ENCODE measurements around the gene DHRSX. TPM values are rescaled to one million over a fixed set of nuclear protein-coding genes. Genes with fewer than 3 reads are reported as not detected.

DHRSX gene
- total and polyA plus RNA-seq, 2 of the 8 experiments (the other 6 are each of a cell fraction or from before 2014, with no cell fraction given) = 35.1 to 43.4 TPM

DNA sequence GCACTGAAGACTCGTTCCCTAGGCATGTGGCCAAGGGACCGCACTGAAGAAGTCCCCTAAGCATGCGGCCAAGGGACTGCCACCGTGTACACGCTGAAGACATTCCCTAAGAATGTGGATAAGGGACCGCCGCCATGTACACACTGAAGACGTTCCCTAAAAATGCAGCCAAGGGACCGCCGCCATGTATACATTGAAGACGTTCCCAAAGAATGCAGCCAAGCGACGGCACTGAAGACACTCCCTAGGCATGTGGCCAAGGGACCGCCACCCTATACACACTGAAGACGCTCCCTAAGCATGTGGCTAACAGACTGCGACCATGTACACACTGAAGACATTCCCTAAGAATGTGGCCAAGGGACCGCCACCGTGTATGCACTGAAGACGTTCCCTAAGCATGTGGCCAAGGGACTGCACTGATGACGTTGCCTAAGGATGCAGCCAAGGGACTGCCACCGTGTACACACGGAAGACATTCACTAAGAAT lies 31.5 kb downstream of the DHRSX start (continued):
- TF ChIP-seq, protein P1, sequence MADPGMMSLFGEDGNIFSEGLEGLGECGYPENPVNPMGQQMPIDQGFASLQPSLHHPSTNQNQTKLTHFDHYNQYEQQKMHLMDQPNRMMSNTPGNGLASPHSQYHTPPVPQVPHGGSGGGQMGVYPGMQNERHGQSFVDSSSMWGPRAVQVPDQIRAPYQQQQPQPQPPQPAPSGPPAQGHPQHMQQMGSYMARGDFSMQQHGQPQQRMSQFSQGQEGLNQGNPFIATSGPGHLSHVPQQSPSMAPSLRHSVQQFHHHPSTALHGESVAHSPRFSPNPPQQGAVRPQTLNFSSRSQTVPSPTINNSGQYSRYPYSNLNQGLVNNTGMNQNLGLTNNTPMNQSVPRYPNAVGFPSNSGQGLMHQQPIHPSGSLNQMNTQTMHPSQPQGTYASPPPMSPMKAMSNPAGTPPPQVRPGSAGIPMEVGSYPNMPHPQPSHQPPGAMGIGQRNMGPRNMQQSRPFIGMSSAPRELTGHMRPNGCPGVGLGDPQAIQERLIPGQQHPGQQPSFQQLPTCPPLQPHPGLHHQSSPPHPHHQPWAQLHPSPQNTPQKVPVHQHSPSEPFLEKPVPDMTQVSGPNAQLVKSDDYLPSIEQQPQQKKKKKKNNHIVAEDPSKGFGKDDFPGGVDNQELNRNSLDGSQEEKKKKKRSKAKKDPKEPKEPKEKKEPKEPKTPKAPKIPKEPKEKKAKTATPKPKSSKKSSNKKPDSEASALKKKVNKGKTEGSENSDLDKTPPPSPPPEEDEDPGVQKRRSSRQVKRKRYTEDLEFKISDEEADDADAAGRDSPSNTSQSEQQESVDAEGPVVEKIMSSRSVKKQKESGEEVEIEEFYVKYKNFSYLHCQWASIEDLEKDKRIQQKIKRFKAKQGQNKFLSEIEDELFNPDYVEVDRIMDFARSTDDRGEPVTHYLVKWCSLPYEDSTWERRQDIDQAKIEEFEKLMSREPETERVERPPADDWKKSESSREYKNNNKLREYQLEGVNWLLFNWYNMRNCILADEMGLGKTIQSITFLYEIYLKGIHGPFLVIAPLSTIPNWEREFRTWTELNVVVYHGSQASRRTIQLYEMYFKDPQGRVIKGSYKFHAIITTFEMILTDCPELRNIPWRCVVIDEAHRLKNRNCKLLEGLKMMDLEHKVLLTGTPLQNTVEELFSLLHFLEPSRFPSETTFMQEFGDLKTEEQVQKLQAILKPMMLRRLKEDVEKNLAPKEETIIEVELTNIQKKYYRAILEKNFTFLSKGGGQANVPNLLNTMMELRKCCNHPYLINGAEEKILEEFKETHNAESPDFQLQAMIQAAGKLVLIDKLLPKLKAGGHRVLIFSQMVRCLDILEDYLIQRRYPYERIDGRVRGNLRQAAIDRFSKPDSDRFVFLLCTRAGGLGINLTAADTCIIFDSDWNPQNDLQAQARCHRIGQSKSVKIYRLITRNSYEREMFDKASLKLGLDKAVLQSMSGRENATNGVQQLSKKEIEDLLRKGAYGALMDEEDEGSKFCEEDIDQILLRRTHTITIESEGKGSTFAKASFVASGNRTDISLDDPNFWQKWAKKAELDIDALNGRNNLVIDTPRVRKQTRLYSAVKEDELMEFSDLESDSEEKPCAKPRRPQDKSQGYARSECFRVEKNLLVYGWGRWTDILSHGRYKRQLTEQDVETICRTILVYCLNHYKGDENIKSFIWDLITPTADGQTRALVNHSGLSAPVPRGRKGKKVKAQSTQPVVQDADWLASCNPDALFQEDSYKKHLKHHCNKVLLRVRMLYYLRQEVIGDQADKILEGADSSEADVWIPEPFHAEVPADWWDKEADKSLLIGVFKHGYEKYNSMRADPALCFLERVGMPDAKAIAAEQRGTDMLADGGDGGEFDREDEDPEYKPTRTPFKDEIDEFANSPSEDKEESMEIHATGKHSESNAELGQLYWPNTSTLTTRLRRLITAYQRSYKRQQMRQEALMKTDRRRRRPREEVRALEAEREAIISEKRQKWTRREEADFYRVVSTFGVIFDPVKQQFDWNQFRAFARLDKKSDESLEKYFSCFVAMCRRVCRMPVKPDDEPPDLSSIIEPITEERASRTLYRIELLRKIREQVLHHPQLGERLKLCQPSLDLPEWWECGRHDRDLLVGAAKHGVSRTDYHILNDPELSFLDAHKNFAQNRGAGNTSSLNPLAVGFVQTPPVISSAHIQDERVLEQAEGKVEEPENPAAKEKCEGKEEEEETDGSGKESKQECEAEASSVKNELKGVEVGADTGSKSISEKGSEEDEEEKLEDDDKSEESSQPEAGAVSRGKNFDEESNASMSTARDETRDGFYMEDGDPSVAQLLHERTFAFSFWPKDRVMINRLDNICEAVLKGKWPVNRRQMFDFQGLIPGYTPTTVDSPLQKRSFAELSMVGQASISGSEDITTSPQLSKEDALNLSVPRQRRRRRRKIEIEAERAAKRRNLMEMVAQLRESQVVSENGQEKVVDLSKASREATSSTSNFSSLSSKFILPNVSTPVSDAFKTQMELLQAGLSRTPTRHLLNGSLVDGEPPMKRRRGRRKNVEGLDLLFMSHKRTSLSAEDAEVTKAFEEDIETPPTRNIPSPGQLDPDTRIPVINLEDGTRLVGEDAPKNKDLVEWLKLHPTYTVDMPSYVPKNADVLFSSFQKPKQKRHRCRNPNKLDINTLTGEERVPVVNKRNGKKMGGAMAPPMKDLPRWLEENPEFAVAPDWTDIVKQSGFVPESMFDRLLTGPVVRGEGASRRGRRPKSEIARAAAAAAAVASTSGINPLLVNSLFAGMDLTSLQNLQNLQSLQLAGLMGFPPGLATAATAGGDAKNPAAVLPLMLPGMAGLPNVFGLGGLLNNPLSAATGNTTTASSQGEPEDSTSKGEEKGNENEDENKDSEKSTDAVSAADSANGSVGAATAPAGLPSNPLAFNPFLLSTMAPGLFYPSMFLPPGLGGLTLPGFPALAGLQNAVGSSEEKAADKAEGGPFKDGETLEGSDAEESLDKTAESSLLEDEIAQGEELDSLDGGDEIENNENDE (IDR thresholded peaks at IDR 0.05; ENCODE audit: insufficient replicate concordance, low read length) = no peak
- no peak for TF ChIP-seq SIX5 (IDR thresholded peaks at IDR 0.05; ENCODE audit: low read depth, low read length)
- no peak for TF ChIP-seq RNF2 (IDR thresholded peaks at IDR 0.05; ENCODE audit: borderline replicate concordance, low read depth, low read length, missing control alignments, poor library complexity, severe bottlenecking)
- TF ChIP-seq TBP (IDR thresholded peaks at IDR 0.05; ENCODE audit: low read depth, low read length) = no peak
